GM18870 (cell line): ENCODE data around the gene TUBAL3.
"Not testable (repeated sequence)": the region's sequence is repeated elsewhere in the genome, so short reads cannot be mapped to it uniquely, and the experiment has no call there.

Source experiments
- ATAC-seq: cut with Tn5 transposase; IDR thresholded peaks from one replicate; pipeline ENCODE4 v1.9.1; 2021; ENCODE audit warnings: moderate library complexity; ENCODE audit not compliant: unreplicated experiment

Gene TUBAL3

DNA sequence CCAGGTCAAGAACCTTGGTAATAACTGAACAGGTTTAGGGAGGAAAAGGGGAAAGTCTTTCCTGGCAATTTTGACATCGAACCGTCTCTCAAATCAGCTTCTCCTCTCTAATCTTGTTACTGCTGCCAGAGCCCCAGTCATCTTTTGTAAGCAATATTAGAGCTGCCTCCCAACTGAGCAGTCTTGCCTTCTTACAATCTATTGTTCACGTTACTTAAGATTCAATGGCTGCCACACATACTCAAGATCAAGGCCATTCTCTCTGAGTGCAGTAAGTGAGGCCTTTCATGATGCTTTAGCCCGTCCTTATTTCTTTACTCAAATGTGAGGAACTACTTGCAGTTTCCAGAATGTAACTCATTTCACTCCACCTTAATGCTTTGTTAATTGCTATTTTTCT is 20.1 kb upstream of the TUBAL3 start:
- no peak for ATAC-seq

DNA sequence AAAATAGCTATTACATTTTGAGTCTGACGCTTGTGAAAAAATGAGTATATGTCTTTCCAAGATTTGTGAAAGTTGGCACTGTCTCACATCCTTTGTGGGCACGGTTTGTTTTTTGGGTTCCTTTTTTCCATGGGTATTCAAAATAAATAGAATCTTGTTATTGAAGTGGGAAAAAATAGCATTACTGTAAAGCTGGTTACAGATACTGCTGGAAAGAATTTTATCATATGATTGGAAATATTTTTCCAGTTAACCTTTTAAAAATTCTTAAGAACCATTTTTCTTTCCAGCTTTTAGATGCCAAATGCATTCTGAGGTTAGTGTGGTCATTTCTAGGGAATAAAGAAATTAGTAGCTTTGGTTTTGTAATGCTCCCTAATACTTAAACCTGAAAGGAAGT is 19.1 kb upstream of the TUBAL3 start:
- ATAC-seq, result no peak

DNA sequence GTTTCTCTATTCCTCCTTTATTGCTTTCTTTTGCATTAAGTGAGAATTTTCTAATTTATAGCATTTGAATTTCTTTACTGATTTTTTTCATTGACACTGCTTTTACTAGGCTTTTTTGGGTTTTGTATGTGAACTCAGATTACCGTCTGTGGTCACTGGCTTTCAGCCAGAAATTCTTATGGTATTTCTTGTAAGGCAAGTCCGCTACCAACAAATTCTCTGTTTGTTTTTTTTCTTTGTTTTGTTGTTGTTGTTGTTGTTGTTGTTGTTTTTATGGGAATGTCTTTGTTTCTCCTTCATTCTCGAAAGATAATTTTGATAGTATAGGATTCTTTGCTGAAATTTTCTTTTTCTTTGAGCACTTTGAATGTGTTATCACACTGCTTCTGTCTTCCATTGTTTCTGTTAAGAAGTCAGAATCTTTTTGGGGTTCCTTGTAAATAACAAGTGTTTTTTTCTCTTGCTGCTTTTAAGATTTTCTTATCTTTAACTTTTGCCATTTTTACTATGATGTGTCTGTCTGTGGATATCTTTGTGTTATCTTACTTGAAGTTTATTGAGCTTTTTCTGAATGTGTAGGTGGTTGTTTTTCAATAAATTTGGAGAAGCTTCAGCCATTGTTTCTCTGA is 15.0 kb upstream of the TUBAL3 start:
- ATAC-seq, result no peak

DNA sequence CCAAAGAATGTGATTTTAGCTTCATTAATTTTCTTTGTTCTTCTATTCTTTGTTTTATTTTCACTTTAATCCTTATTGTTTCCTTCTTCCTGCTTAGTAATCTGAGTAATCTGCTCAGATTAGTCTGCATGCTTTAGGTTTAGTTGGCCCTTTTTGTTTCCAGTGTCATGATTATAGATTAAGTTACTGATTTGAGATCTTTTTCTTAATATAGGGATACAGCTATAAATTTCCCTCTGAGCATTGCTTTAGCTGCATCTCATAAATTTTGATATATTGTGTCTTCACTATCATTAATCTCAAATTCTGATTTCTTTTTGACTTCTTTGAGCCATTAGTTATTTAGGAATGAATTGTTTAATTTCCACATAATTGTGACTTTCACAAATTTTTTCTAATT is 14.0 kb upstream of the TUBAL3 start:
- no peak for ATAC-seq

DNA sequence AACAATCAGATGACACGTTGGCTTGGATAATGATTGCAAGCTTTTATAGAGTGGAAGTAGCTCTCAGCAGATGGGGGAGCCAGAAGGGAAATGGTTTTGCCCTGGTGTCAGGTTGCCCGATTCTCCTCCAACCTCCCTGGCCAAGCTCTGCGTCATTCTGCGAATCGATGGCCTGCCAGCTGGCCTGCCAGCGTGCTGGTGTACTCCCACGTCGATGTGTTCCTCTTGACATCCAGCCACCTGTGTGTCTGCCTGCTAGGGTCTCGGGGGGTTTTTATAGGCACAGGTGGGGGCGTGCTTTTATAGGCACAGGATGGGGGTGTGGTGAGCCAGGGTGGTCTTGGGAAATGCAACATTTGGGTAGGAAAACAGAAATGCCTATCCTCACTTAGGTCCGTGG is 12.4 kb upstream of the TUBAL3 start:
- ATAC-seq, result no peak

- no peak for ATAC-seq
Observed at GRCh38 chr10:5413012-5413938, 8.6 kb upstream of the TUBAL3 start.

GRCh38 chr10:5412277-5412941 is 7.8 kb upstream of the TUBAL3 start, which contains the start of gene NET1:
NET1 (plus strand) TSS chr10:5412557; CDS start chr10:5412693, 136 bp downstream.
- ATAC-seq, result peak; percentile 88

GRCh38 chr10:5411941-5412276 is 7.3 kb upstream of the TUBAL3 start:
- no peak for ATAC-seq

GRCh38 chr10:5410787-5411186 is 6.2 kb upstream of the TUBAL3 start:
- not testable (repeated sequence) for ATAC-seq

DNA sequence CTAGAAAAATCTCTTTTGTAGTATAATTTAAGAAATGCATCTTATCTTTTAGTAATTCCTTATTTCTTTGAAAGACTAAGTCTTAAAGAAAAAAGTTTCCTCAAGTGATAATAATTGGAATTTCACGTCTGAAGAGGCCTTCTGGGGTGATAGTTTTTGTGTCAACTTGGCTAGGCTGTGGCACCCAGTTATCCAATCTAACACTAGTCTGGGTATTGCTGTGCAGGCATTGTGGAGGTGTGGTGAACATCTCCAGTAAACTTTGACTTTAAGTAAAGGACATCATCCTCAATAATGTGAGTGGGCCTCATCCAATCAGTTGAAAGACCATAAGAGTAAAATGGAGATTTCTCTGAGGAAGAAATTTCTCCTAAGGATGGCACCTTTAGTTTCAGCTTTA is 2.3 kb upstream of the TUBAL3 start:
- no peak for ATAC-seq

DNA sequence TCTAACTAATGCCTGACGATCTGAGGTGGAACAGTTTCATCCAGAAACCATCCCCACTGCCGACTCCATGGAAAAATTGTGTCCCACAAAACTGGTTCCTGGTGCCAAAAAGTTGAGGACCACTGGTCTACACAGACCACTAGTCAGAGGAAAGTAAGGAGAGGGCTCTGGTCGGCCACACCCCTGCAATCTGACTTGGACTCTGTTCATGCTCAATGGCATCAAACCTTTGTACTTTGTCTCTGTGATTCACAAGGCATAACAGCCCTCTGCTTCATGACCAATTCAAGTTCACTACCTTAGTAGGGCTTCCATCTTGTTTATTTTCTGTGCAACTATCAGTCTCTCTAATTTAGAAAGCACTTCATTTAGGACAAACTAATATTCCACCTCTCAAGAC is 1.8 kb downstream of the TUBAL3 start:
- no peak for ATAC-seq

GRCh38 chr10:5400468-5401240 is 4.0 kb downstream of the TUBAL3 start:
- no peak for ATAC-seq

GRCh38 chr10:5399332-5399731 is 5.3 kb downstream of the TUBAL3 start:
- ATAC-seq, result no peak

- no peak for ATAC-seq
Observed at GRCh38 chr10:5396556-5397300, 7.9 kb downstream of the TUBAL3 start.

DNA sequence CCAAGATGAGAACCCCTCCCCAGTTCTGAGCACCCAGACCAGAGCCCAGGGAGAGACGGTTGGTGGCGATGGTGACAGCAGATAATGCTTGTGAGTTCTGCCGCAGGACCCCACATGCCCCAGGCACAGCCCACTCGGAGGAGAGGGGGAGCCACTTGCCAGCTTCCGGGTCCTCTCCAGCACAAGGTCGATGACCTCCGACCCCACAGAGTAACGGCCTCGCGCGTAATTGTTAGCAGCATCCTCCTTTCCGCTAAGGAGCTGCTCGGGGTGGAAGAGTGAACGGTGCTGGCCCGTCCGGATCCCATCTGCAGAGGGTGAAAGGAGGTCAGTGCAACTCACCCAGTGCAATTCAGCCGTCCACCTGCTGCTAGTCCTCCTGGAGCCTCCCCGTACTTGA is 9.5 kb downstream of the TUBAL3 start:
- no peak for ATAC-seq

GRCh38 chr10:5393529-5393928 is 11.1 kb downstream of the TUBAL3 start:
- ATAC-seq, result no peak

GRCh38 chr10:5391790-5392189 is 12.8 kb downstream of the TUBAL3 start:
- ATAC-seq, result no peak

GRCh38 chr10:5390607-5391205 is 13.9 kb downstream of the TUBAL3 start:
- no peak for ATAC-seq

DNA sequence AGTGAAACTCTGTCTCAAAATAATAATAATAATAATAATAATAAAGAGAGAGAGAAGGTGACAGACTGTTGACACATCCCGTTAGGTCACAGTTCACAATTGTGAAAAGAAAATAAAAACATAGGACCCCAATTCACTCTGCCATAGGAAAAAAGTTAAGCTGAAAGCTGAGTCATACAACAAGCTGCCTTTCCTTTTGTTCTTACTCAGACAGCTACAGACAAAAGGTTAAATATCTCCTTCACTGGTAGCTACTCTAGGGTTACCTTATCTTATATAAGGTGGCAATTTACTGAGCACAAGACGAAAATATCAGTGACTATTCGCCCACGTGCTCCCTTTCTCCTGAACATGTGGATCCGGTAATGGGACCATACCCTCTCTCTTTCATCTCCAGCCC is 17.5 kb downstream of the TUBAL3 start:
- ATAC-seq, result no peak

DNA sequence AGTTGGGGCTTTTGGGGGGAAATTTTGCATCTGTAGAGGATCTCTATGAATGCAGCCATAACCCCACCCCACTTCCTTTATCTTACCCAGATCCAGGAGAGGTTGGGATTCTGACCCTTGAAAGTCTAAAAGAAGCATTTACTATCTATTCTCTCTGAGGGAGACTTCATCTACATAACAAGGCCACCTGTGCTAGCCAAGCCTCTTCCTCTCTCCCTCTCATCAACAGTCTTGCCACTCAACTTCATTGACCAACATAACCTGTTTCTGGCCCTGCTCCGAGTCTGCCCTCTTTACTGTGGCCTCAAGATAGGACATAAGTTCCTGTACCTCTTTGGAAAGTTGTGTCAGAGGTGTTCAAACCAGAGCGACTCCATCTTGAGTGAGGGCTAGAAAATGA is 19.4 kb downstream of the TUBAL3 start:
- ATAC-seq, result no peak
